Stimulated activated CD8-positive, alpha-beta memory T cell treated with anti-CD3 and anti-CD28 coated beads, Interleukin-12 subunit alpha, Interleukin-12 subunit beta, amount 100 ng/mL, for 1 hour (primary cell): Measurements from ENCODE around the gene SIN3B.

Source experiments
- DNase-seq: peaks from one replicate; pipeline ENCODE4 v3.0.0-alpha.2; 2020; ENCODE audit warnings: low read depth

The SIN3B gene

DNA sequence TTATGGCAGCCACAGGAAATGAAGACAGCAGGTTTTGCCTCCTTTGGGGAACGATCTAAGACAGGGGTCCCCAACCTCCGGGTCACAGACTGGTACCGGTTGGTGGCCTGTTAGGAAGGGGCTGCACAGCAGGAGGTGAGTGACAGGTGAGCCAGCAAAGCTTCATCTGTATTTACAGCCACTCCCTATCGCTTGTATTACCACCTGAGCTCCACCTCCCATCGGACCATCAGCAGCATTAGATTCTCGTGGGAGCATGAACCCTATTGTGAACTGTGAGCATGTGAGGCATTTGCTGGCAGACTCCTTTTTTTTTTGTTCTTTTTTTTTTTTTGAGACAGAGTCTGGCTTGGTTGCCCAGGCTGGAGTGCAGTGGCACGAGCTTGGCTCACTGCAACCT is 81.8 kb downstream of the SIN3B start:
- no peak for DNase-seq

- no peak for DNase-seq
Measured at GRCh38 chr19:16912780-16913179, 83.6 kb downstream of the SIN3B start.

DNA sequence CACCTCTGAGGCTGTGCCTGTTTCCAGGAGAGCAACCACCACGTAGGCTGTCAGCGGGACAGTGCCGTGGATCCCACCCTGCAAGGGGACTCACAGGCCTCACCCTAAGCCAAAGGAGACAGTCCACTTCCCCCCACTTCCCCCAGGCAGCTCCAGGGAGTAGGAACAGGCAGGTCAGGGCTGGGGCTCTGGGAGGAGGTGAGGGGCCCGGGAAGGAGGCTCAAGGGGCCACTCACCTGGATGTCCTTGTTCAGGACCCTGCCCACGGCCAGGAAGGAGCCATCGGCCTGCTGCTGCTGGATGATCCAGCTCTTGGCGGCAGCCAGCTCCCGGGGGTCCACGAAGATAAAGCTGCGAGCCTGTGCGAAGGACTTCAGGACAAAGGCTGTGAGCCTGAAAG is 85.2 kb downstream of the SIN3B start:
- DNase-seq = no peak

DNA sequence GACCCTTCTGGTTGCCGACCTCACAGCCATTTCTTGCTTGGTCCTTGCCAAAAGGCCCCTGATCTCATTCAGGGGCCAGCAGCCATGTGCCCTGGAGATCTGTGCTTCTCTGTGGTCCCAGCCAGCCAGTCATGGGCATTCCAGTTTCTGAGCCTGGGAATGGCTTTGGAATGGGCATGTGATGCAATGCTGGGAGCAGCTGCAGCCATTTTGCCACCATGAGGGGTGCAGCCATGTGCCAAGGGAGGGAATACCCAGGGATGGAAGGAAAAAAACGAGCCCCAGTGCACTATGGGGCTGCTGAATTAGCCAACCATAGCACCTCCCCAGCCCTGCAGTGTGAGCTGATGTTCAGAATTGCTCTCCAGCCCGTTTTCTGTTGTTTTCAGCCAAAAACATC is 85.9 kb downstream of the SIN3B start:
- DNase-seq = no peak

GRCh38 chr19:16915734-16916133 is 86.5 kb downstream of the SIN3B start:
- no peak for DNase-seq

GRCh38 chr19:16917401-16917800 is 88.2 kb downstream of the SIN3B start:
- DNase-seq = no peak

DNA sequence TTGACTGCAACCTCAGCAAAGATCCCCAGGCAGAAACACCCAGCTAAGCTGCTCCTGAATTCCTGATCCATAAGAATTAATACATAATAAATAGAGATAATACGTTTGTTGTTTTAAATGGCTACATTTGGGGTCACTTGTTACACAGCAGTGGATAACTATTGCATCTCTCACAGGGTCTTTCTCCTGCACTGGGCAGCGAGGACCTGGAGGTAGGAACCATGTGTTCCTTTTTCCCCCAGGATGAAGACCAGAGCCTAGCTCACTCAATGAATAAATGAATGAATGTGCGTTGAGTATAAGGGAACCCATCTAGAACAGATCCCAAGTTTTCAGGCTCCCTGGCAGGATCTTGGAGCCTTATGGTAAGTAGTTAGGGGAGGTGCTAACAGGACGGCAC is 90.3 kb downstream of the SIN3B start:
- no peak for DNase-seq

DNA sequence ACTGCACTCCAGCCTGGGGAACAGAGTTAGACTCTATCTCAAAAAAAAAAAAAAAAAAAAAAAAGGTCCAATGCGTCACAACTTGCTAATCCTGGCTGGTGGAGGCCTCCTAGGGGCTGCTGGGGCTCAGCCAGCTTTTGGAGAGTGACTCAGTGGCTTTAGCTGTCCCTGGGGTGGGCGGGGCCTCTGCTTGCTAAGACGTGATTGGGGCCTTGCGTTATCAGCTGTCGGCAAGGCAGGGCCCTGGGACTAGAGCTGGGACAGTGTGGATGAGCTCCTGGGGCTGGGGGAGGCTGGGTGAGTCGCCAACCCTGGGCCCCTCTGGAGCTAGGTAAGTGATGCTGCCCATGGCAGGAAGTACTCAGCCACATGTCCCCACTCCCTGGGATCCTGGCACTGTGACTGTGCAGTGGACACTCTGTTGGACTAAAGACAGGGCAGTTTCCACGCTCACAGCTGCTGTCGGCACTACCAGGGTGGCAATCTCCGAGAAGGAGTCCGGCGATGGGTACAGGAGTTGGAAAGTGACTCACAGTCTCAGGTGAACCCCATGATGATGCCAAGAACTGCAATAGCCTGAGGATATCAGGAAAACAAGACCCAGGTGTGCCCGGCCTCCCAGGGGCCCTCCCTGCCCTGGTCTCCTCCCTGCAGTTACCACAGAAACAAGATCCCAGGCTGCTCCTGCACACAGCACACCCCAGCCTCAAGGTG is 91.8 kb downstream of the SIN3B start:
- no peak for DNase-seq

GRCh38 chr19:16921766-16922591 is 92.8 kb downstream of the SIN3B start:
- DNase-seq = no peak

GRCh38 chr19:16922592-16922934 is 93.4 kb downstream of the SIN3B start:
- no peak for DNase-seq

GRCh38 chr19:16922949-16923348 is 93.8 kb downstream of the SIN3B start:
- DNase-seq = no peak

DNA sequence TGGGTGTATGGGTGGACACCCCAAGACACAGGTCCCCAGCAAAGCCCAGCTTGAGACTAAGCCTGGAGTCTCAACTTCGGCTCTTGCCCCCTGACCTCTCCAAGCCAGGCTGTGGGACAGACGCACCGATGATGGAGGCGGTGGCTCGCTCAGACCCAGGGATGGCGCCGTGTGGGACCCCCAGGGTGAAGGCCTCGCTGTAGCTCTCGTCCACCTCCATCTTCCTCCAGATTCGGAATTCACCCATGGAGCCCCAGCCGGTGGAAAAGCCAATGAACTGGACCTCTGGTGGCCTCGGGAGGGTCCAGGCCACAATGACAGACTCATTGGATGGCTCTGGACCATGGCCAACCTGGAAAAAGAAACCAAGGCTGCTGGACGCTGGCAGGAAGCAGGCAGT is 98.7 kb downstream of the SIN3B start:
- DNase-seq = no peak

DNA sequence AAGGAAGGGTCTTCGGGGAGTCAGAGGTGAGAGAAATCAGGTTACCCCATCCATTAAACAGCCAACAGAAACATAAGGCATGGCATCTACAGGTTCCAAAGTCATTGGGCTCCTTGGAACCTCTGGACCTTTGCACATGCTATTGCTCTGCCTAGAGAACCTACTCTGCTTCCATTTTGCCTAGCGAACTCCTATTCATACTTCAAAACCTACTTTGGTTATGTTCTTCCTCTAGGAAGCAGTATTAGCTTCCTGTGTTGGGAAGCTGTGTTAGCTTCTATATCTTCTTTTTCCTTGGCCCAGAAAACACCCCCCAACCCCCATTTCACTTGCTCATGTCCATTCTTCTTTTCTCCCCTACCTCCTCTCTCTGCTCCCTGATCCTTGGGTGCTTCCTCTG is 99.2 kb downstream of the SIN3B start:
- no peak for DNase-seq

GRCh38 chr19:16928916-16929315 is 99.7 kb downstream of the SIN3B start:
- no peak for DNase-seq
